ENCODE measurements around the gene ALAD. TPM values are rescaled to one million over a fixed set of nuclear protein-coding genes. Genes with fewer than 3 reads are reported as not detected.
"Not testable (repeated sequence)": the region's sequence is repeated elsewhere in the genome, so short reads cannot be mapped to it uniquely, and the experiment has no call there.

The ALAD gene
- 108 TPM for total RNA-seq

DNA sequence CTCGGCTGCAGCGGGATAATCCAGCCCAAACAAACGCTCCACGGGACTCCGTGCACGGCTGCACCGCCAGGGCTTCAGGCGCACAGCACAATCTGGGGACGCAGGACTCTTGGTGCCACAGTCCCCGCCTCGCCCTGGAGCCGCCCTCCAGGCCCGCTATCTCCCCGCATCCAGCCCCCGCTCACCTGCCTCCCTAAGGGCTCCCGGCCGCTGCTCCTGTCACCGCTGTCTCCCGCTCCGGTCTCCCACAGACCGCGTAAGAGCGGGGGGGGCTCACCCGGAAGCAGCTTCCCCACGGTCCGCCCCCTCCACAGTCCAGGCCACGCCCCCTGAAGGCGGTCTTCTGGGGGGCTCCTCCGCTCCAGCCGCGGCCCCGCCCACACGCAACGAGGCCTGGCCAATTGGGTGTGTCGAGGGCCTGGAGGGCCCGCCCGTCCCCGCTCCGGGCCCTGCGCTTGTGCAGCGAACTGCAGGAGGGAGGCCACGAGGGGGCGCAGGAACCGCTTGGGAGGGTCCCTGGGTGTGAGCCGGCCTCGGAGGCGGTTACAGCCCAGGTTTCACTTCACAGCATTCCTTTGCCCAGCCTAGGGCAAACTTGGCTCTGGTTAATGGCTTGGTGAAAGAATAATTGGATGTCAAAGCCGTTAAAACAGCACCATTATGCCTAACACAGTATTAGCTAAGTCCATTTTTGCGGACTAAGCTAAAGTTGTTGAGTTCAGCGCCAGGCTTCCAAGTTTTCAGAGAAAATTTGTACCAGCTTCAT, at the start of gene ALAD:
Gene ALAD, minus strand, starts transcription at position 258 of the 766 bp plus-strand sequence. CDS start 7,725 bp downstream, outside the sequence.
- peak; percentile 99 for DNase-seq (ENCODE audit: low spot score)

DNA sequence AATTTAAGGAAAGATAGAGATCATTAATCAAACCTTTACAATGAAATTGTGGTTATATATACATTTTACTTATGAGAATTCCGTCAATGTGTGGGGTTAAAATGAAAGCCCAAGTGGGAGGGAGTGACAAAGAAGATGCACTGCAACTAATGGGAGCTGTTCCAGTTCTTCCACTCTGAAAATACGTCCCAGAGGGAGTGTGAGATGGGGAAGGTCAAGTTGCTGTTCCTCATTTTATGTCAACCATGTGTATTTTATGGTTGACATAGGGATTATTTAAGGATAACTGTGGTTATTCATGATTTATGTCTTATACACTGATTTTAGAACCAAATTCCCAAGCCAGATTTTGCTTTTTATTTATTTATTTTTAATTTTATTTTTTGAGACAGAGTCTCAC, 48.3 kb upstream of the ALAD start:
- no peak for DNase-seq (ENCODE audit: low spot score)

DNA sequence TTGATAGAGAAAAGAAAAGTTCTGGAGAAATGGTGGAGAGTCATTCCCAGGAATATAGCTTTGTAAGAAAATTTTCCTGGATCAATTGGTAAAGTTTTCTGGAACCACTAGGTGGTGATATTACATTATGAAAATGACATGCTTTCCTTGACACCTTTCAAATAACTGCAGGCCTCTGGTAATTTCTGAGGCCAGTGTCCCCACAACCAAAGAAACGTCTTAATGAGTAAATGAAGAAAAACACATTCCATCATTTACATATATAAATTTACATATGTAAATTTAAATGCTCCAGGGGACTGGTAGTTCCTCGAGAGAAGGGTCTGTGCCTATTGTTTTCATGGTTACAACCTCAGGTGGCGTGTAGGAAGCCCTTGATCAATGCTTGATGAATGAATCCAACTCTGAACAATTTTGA, 45.2 kb upstream of the ALAD start:
- no peak for DNase-seq (ENCODE audit: low spot score)

GRCh38 chr9:113444736-113445135, 43.7 kb upstream of the ALAD start:
- DNase-seq (ENCODE audit: low spot score), result no peak

- DNase-seq (ENCODE audit: low spot score), result not testable (repeated sequence)
These were observed 36.6 kb upstream of the ALAD start for GRCh38 chr9:113437716-113438115.

GRCh38 chr9:113436728-113437515, 35.8 kb upstream of the ALAD start:
- no peak for DNase-seq (ENCODE audit: low spot score)

- DNase-seq (ENCODE audit: low spot score), result no peak
These were observed 30.1 kb upstream of the ALAD start for GRCh38 chr9:113431191-113431590.

DNA sequence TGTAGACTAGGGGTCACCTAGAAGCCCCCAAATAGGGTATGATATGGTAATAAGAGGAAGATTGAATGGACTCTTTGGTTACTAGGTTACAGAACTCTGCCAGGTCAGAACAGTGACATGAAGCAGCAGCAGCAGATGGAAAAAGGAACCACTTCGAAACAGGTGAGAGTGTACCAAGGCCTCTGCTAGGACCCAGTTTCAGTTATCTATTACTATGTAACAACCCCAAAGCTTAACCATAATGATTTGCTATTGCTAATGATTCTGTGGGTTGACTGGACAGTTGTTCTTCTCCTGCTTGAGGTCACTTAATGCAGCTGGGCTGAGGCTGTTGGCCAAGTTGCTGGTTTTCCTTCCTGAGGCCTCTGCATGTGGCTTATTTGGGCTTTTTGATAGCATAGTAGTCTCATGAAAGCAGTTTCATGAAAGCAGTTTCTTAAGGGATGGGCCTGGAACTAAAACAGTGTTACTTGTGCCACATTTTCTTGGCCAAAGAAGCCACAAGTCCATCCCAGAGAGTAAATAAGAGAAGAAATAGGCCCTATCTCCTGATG, 27.1 kb upstream of the ALAD start:
- DNase-seq (ENCODE audit: low spot score), result no peak

DNA sequence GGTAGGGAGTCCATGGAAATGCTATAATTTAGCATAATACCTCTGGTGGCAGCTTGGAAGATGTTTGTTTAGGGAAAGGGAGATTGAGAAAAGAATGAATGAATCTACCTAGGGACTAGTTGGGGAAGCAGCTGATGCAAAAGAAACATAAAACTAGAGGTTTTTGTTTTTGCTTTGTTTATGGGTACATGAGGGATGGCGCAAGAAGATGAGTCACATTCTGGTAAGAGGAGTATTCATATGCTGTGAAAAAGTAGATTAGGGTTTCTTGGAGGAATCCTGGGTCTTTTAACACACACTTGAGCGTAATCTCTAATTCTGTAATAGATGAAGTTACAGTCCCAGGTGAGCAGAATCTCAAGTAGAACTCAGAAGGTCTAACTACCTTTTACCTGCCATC, 26.5 kb upstream of the ALAD start:
- no peak for DNase-seq (ENCODE audit: low spot score)

DNA sequence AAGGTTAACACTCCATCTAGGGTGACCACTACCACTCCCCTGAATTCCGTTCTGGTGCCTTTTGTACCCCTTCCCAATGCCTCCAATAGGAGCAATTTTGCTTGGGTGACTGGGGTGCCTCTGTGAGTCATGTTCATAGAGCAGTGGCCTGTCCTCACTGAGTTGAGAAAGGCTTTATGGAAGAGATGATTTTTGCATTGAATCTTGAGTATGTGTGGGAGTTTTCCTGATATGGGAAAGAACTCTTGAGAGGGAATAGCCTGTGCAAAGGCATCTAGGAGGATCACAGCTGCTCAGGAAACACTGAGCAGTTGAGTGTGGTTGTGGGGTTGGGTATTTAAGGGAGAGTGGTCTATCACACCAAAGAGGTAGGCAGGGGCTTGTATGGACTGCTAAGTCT, 25.6 kb upstream of the ALAD start:
- DNase-seq (ENCODE audit: low spot score), result no peak

- no peak for DNase-seq (ENCODE audit: low spot score)
These were observed 24.0 kb upstream of the ALAD start for GRCh38 chr9:113425072-113425471.

- DNase-seq (ENCODE audit: low spot score), result no peak
These were observed 20.6 kb upstream of the ALAD start for GRCh38 chr9:113421726-113422125.

GRCh38 chr9:113417370-113417769, 16.3 kb upstream of the ALAD start:
- no peak for DNase-seq (ENCODE audit: low spot score)

- DNase-seq (ENCODE audit: low spot score), result no peak
These were observed 15.2 kb upstream of the ALAD start for GRCh38 chr9:113416149-113416721.

DNA sequence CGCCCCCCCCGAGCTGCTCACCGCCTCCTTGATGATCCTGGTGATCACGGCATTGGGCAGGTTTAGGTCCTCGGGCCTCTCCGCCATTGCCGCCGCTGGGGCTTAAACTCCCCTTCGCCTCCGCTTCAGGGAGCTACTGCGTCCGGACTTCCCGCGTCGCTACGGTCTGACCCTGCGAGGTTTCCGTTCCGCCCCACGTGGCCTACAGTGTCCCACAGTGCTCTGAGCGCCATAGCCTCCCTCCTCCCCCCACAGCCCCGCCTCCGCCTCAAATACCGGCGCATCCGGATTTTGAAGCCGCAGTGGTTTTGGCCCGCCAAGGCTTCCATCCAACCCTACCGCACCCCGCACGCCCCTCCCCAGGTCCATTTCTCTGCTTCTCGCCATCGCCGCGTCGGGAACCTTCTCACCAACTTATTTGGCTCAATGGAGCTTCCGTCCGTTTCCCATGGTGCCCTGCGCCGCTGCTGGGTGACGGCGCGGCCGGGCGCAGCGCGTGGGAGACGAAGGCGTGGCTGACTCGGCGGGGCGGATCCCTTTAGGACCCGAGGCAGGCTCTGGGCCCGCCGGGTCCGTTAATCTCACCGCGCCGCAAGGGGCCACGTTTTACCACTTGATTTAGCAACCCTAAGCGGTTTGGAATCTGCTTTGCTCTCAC, 9.3 kb upstream of the ALAD start, which contains the start of the genes C9orf43 and POLE3:
Gene C9orf43, plus strand, starts transcription at position 541 of the 658 bp plus-strand sequence. CDS start 2,747 bp downstream, outside the sequence.
Gene POLE3, minus strand, starts transcription at position 469 of the 658 bp plus-strand sequence. Its CDS starts 382 bp downstream, at position 87.
- peak; percentile 95 for DNase-seq (ENCODE audit: low spot score)

DNA sequence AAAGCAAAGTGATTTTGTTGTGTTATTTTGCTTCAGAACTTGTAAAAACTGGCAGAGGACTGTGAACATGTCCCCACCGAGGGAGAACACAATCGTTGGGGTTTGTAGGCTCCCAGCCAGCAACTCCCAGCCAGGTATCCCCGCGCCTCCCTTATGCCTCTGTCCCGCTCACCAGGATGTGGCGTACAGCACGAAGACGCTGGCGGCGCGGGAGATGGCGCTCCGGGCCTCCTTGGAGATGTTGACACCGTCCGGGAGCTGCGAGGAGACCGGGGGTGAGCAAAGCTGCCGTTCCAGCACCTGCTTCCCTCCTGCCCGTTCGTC, 8.8 kb upstream of the ALAD start:
- DNase-seq (ENCODE audit: low spot score), result no peak

DNA sequence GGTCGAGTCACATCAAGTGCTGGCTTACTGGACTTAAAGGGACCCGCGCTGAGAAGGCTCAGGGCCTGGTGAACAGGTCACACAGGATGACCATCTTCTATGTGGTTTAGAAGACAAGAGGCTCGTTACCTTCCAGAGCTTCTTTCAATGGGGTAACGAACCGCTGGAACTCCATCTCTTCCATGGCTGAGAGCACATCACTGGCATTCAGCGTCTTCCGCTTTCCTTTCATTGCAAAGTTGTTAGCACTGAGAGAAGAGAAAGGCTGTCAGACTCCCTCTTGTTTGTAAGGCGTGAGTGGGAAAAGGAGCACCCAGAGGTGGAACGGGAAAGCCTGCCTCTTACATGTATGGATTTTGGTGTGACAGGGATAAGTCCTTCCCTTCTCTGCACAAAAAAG, 8.4 kb upstream of the ALAD start:
- no peak for DNase-seq (ENCODE audit: low spot score)

DNA sequence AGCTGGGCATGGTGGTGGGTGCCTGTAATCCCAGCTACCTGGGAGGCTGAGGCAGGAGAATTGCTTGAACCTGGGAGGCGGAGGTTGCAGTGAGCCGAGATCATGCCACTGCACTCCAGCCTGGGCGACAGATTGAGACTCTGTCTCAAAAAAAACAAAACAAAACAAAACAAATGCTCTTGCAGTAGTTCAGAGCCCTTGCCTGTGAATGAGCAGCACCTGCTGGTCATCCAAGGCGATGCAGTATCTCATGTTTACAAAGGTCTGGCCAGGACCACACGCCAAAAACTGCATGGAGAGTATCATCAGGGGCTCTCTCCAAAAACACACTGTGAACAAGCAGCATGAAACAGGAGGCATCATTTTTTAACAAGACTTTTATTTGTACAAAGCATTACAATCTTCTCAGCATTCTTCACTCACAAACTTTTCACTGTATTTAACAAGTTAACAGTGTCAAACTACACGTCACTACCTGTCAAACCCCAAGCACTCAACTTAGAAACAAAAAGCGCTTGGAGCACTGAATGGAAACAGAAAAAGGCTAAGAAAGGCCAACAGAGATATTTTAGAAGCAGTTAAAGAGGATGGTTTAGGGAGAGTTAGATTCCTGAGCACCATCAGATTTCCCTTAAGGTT, 5.9 kb upstream of the ALAD start:
- peak; percentile 68 for DNase-seq (ENCODE audit: low spot score)

GRCh38 chr9:113406353-113406752, 5.3 kb upstream of the ALAD start:
- not testable (repeated sequence) for DNase-seq (ENCODE audit: low spot score)

DNA sequence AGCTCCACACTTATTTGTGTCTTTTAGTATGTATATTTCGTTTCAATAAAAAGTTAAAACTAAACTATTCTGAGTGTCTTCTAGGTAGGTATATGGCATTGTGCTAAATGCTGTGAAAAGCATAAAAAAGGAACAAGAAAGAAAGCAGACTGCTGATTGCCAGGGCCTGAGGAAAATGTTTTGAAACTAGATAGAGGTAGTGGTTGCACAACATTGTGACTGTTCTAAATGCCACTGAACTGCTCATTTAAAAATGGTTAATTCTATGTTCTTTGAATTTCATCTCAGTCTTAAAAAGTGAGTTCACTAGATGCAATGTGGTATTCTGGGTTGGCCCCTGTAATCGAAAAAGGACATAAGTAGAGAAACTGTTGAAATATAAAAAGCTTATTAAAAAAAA, 2.6 kb upstream of the ALAD start:
- no peak for DNase-seq (ENCODE audit: low spot score)

GRCh38 chr9:113399646-113400200, 1.4 kb downstream of the ALAD start:
- no peak for DNase-seq (ENCODE audit: low spot score)
